Measurements from ENCODE around the gene CACUL1.

Gene CACUL1

DNA sequence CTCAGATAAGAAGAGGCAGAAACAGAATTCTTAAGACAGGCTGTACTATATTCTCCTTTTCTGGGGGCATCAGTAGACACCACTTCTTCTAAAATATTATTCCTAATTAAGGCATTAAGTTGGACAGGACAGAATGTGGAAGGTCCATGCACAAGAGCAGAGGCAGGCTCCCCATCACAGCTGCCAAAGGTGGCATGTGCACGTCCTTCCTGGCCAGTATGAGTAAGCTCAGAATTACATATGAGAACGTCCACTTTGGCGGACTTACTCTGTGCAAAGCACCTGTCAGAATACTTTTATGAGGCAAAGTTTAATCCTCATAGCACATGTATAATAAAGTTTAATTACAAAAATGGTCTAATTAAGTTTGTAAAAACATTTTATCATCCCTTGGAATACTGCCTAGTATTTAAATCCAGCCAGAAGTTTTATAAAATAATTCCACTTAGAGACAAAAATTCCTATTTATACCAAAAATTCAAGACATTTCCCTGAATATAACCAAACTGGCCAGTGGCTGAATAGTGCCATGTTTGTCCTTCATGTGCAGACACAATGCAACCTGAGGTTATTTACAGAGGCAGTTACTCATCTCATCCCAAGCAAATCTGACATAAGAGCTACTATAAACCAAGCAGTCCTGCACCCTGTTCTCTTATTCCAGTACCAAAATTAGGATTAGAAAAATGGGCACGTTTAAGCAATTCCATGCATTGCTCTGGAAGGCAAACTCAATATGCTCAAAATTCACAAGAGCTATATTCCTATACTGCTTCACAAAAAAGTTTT lies 65.5 kb downstream of the CACUL1 start:
- no peak overlapping the region for H3K4me3 ChIP-seq (ENCODE audit: low read depth, low read length)
- TF ChIP-seq, protein P1, sequence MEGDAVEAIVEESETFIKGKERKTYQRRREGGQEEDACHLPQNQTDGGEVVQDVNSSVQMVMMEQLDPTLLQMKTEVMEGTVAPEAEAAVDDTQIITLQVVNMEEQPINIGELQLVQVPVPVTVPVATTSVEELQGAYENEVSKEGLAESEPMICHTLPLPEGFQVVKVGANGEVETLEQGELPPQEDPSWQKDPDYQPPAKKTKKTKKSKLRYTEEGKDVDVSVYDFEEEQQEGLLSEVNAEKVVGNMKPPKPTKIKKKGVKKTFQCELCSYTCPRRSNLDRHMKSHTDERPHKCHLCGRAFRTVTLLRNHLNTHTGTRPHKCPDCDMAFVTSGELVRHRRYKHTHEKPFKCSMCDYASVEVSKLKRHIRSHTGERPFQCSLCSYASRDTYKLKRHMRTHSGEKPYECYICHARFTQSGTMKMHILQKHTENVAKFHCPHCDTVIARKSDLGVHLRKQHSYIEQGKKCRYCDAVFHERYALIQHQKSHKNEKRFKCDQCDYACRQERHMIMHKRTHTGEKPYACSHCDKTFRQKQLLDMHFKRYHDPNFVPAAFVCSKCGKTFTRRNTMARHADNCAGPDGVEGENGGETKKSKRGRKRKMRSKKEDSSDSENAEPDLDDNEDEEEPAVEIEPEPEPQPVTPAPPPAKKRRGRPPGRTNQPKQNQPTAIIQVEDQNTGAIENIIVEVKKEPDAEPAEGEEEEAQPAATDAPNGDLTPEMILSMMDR (IDR thresholded peaks at IDR 0.05; ENCODE audit: control insufficient read depth, extremely low read depth, insufficient read depth): no peak
- DNase-seq (ENCODE audit: low read depth): no peak

GRCh38 chr10:118687472-118687871 lies 67.3 kb downstream of the CACUL1 start:
- no peak overlapping the region for H3K4me3 ChIP-seq (ENCODE audit: low read depth, low read length)
- DNase-seq (ENCODE audit: low read depth): no peak
- TF ChIP-seq, protein P1 (IDR thresholded peaks at IDR 0.05; ENCODE audit: control insufficient read depth, extremely low read depth, insufficient read depth): no peak

- DNase-seq (ENCODE audit: low read depth): no peak
- no peak overlapping the region for H3K4me3 ChIP-seq (ENCODE audit: low read depth, low read length)
- TF ChIP-seq, protein P1 (IDR thresholded peaks at IDR 0.05; ENCODE audit: control insufficient read depth, extremely low read depth, insufficient read depth): no peak
Observed at GRCh38 chr10:118682533-118682932, 72.2 kb downstream of the CACUL1 start.

DNA sequence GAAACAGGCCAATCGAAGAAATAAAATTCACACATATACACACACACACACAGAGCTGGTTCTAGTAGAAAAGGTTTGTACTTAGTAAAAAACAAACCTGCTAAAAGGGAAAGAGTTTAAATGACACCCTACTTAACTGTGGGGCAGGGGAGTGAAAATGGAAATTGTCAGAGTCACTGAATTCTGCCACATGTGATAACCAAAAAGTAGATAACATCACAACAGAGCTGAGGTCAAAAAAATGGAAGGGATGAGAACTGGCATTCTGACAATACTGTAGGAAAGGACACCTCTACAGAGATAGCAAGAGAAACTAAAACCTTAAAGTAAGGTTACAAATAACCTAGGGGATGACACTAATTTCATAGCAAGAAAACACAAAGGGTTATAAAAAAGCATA lies 74.6 kb downstream of the CACUL1 start:
- H3K4me3 ChIP-seq (ENCODE audit: low read depth, low read length): no peak overlapping the region
- no peak for DNase-seq (ENCODE audit: low read depth)
- TF ChIP-seq, protein P1 (IDR thresholded peaks at IDR 0.05; ENCODE audit: control insufficient read depth, extremely low read depth, insufficient read depth): no peak

GRCh38 chr10:118674226-118674919 lies 80.4 kb downstream of the CACUL1 start:
- TF ChIP-seq, protein P1 (IDR thresholded peaks at IDR 0.05; ENCODE audit: control insufficient read depth, extremely low read depth, insufficient read depth): no peak
- no peak for DNase-seq (ENCODE audit: low read depth)
- H3K4me3 ChIP-seq (ENCODE audit: low read depth, low read length): no peak overlapping the region

DNA sequence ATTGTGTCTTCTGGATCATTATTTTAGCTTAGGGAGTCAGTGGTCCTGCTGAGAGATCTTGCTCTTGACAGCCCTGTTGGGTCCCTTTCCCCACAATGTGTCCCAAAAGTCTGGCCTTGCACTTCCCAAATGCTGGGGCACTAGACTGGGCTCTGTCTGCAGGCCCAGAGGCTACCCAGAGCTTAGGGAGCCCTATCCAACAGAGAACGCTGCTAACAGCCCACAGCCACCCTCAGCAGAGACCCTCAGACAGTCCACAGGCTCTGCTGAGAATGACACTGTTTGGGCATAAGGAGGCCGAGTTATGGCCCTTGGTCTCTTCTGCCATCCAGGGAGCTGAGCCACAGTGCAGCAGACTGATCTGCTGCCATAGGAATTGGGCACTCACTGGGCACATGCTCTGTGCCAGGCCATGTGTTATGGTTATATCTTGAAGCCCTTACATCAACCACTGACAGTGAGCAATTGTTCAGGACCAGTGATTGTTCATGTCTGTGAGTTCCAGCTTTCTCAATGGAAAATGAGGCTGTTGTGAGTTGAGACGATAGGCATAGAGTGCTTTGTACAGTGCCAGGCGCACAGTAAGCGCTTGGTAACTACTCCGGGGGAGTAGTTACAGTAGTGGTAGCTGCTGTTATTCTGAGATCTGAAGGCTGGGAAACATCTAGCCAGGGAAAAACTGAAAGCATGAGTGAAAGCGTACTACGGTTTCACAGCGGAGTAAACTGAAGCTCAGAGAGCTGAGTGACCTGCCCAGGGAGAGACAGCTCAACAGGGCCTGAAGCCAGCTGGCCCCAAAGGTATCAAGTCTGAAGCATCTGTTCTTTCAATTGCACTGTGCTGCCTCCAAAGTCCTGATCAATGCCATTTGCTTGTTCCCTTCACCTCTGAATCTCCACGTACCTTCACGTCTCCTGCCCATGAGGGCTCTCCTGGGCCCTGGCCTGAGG lies 81.7 kb downstream of the CACUL1 start:
- no peak for DNase-seq (ENCODE audit: low read depth)
- H3K4me3 ChIP-seq (ENCODE audit: low read depth, low read length): no peak overlapping the region
- TF ChIP-seq, protein P1 (IDR thresholded peaks at IDR 0.05; ENCODE audit: control insufficient read depth, extremely low read depth, insufficient read depth): no peak

Measured in LNCaP clone FGC (cell line).